A673 (cell line): ENCODE data around the gene TSC2.

Experiments
- EZH2 ChIP-seq: fragments of 200-600 bp; sonication (generic); IDR thresholded peaks from 2 replicates; pipeline ENCODE4 v1.6.1; 2017; ENCODE audit warnings: borderline replicate concordance, low read depth, mild to moderate bottlenecking, mixed read lengths, antibody characterized with exemption, low read length; ENCODE audit not compliant: poor library complexity, severe bottlenecking
- TF ChIP-seq, protein P1 (sequence below): fragments of 300-800, 200-600 bp; sonication (generic); conservative IDR thresholded peaks from 2 replicates; pipeline ENCODE4 v1.5.1; 2017; ENCODE audit warnings: low read depth, mild to moderate bottlenecking, antibody characterized with exemption, low read length, moderate library complexity, mixed read lengths

DNA sequence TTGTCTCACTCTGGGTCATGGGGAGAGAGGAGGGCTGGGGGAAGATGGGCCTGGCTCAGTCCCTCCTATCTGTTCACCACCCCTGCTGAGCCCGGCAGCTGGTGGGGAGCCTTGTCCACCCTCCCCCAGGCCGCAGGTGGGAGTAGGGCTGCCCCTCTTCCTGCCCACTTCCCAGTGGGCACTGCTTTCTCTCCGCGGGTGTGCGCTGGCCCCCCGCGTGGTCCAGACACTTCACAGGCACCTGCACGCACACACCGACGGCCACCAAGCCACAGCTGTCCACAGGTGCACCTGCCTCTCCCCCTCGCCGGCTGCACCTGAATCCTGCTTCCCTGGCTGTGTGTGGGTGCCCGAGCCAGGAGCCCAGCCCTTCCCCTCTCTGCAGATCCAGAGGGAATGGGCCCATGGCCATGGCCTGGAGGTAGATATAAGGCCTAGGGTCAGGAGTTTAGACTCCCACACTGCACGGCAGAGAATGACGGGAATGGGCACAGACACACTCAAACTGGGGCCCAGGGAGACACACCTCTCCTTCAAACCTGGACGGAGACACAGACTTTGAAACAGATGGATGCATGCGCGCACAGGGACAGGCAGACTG lies 19.1 kb upstream of the TSC2 start:
- TF ChIP-seq, protein P1, sequence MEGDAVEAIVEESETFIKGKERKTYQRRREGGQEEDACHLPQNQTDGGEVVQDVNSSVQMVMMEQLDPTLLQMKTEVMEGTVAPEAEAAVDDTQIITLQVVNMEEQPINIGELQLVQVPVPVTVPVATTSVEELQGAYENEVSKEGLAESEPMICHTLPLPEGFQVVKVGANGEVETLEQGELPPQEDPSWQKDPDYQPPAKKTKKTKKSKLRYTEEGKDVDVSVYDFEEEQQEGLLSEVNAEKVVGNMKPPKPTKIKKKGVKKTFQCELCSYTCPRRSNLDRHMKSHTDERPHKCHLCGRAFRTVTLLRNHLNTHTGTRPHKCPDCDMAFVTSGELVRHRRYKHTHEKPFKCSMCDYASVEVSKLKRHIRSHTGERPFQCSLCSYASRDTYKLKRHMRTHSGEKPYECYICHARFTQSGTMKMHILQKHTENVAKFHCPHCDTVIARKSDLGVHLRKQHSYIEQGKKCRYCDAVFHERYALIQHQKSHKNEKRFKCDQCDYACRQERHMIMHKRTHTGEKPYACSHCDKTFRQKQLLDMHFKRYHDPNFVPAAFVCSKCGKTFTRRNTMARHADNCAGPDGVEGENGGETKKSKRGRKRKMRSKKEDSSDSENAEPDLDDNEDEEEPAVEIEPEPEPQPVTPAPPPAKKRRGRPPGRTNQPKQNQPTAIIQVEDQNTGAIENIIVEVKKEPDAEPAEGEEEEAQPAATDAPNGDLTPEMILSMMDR, result no peak
- no peak for TF ChIP-seq EZH2
